ENCODE data around the gene EXOC6B. TPM values are rescaled to one million over a fixed set of nuclear protein-coding genes. Genes with fewer than 3 reads are reported as not detected.

EXOC6B gene
- total and polyA plus RNA-seq, 9 of the 15 experiments (the other 6 are each of a cell fraction or from before 2014, with no cell fraction given): 0.28 to 4.2 (median 2.0) TPM

GRCh38 chr2:72754628-72755320, 71.1 kb downstream of the EXOC6B start:
- intact Hi-C loops (cut with micrococcal nuclease) (no loop called here), in situ Hi-C loops (cut with MboI) (no loop called here)
- H3K27ac ChIP-seq (ENCODE audit: extremely low read depth, low read depth, low read length): no peak overlapping the region
- ATAC-seq: no peak
- peaks cover 0 to 6% of the 10 kb centered on the region in 2 experiments; a peak in 2 of 5 replicates for H3K4me1 ChIP-seq (replicated peaks in 1 of 2; ENCODE audit: control insufficient read depth in 2 of 2, insufficient read depth in 2 of 2, low read length in 2 of 2)
- no TSS peak for BruUV-seq (replicated peaks)
- H3K9me3 ChIP-seq (replicated peaks; ENCODE audit: control insufficient read depth, insufficient read depth, low read depth, low read length): no peaks in the 10 kb centered on the region
- no peaks in the 10 kb centered on the region for H3K9me1 ChIP-seq (ENCODE audit: control insufficient read depth, insufficient read depth, low read length)
- H4K20me1 ChIP-seq (replicated peaks; ENCODE audit: control insufficient read depth, insufficient read depth, low read length): no peaks in the 10 kb centered on the region
- no peaks in the 10 kb centered on the region for H3K79me2 ChIP-seq (ENCODE audit: control insufficient read depth, insufficient read depth, low read length)
- H3K27me3 ChIP-seq (ENCODE audit: control insufficient read depth in 2 of 2, insufficient read depth in 2 of 2, low read length in 2 of 2): no peaks in the 10 kb centered on the region
- H2AFZ ChIP-seq (ENCODE audit: low read depth, low read length): no peak overlapping the region
- H3K36me3 ChIP-seq (ENCODE audit: control insufficient read depth, insufficient read depth, low read length): no peaks in the 10 kb centered on the region
- CTCF ChIA-PET (ENCODE audit: low intra/inter-chr PET ratio): no interaction called here
- DNase-seq (ENCODE audit: extremely low read depth in 1 of 4, low spot score in 3 of 4): no peak
- TF ChIP-seq CEBPB (tag; IDR thresholded peaks at IDR 0.05) (no peak), ZNF197 (CRISPR knock-in tag; IDR thresholded peaks at IDR 0.05; ENCODE audit: low read depth) (no peak), BCOR (IDR thresholded peaks at IDR 0.05) (no peak), NEUROD1 (IDR thresholded peaks at IDR 0.05; ENCODE audit: borderline replicate concordance, low read depth, low read length, partially characterized antibody) (no peak), FOS (IDR thresholded peaks at IDR 0.05; ENCODE audit: extremely low read depth, insufficient read length) (no peak)
- TF ChIP-seq, protein P1, sequence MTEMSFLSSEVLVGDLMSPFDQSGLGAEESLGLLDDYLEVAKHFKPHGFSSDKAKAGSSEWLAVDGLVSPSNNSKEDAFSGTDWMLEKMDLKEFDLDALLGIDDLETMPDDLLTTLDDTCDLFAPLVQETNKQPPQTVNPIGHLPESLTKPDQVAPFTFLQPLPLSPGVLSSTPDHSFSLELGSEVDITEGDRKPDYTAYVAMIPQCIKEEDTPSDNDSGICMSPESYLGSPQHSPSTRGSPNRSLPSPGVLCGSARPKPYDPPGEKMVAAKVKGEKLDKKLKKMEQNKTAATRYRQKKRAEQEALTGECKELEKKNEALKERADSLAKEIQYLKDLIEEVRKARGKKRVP (CRISPR knock-in tag; IDR thresholded peaks at IDR 0.05): no peak
- TF ChIP-seq, protein P2, sequence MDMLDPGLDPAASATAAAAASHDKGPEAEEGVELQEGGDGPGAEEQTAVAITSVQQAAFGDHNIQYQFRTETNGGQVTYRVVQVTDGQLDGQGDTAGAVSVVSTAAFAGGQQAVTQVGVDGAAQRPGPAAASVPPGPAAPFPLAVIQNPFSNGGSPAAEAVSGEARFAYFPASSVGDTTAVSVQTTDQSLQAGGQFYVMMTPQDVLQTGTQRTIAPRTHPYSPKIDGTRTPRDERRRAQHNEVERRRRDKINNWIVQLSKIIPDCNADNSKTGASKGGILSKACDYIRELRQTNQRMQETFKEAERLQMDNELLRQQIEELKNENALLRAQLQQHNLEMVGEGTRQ (CRISPR knock-in tag; IDR thresholded peaks at IDR 0.05): no peak
- no peak overlapping the region for H3K4me3 ChIP-seq
- H3K9ac ChIP-seq (ENCODE audit: insufficient read depth in 1 of 2, low read depth in 2 of 2, low read length in 2 of 2): no peak overlapping the region
- POLR2A ChIA-PET: no interaction called here
- no peak overlapping the region for H3K4me2 ChIP-seq (ENCODE audit: insufficient read depth, low read length)
- WGBS (ENCODE audit: insufficient coverage, low coverage, missing lambda C conversion rate): 5% methylated on average over 3 of the region's 3 CpGs
- no peak for FAIRE-seq

Measured in K562 (cell line).